Fibroblast of skin of left quadriceps (primary cell): ENCODE measurements around the gene POU4F3.
"Not testable (repeated sequence)": the region's sequence is repeated elsewhere in the genome, so short reads cannot be mapped to it uniquely, and the experiment has no call there.

ENCODE experiments used
- DNase-seq, 2 experiments: peaks; one replicate each; pipeline ENCODE4 v3.0.0-alpha.2; 2013; ENCODE audit warnings: low read depth in 2 of 2

Gene POU4F3, protein sequence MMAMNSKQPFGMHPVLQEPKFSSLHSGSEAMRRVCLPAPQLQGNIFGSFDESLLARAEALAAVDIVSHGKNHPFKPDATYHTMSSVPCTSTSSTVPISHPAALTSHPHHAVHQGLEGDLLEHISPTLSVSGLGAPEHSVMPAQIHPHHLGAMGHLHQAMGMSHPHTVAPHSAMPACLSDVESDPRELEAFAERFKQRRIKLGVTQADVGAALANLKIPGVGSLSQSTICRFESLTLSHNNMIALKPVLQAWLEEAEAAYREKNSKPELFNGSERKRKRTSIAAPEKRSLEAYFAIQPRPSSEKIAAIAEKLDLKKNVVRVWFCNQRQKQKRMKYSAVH

GRCh38 chr5:146338774-146339714 lies at the start of gene POU4F3:
Gene POU4F3, plus strand, starts transcription at chr5:146338839. Its CDS starts 274 bp downstream, at chr5:146339113.
- no peak for DNase-seq

DNA sequence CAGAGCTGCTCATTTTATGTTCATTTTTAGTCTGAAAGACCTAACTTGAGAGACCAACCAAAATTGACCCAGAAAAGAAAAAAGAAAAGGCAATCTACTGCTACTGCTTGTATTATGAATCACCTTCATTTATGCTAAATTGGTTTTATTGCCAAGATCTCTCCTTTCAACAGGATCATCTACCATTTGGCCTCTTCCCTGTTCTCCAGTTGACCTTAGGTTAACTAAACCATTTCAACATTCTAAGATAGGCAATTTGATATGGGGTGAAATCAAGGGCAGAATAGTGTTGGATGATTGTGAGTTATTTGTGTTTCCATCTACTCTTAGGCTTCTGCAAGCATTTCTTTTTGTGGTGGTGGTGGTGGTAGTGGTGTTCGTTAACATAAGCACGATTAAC lies 48.3 kb upstream of the POU4F3 start:
- DNase-seq: no peak

DNA sequence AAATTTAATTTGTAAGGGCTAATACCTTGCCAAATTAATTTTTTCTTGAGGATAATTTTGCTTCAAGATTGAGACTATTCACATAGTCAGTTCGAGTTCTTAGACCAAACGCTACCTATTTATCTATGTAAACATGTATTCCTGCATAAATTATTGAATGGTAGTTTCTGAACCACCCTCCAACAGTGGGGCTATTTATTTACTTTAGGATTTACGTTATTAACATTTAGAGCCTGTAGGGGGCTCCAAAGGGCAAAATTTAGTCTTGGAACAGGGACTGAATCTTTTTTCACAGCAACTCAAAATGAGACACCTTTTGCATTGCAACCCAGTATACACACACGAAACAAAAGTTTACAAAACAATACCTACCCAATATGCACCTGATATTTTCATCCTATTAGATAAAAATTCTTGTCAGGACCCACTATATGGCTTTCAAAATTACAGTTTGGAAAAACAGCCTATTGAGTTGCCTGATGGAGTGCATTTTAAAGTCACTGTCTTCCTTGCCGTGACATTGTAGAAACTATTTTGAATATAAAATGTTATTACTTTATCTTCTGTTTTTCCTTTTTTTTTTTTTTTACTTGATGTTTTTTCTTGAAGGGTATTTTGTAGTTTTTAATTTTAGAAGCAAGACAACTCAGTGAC lies 47.1 kb upstream of the POU4F3 start:
- peak; percentile 22 to 23 for DNase-seq

- no peak for DNase-seq
Observed at GRCh38 chr5:146296245-146296644, 42.4 kb upstream of the POU4F3 start.

DNA sequence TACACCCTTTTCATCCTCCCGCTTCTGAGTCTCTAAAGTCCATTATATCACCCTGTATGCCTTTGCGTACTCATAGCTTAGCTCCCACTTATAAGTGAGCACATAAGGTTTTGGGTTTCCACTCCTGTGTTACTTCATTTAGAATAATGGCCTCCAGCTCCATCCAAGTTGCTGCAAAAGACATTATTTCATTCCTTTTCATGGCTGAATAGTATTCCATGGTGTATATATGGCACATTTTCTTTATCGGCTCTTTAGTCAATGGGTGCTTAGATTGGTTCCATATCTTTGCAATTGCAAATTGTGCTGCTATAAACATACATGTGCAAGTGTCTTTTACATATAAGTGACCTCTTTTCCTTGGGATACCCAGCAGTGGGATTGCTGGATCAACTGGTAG lies 39.7 kb upstream of the POU4F3 start:
- not testable (repeated sequence) for DNase-seq

DNA sequence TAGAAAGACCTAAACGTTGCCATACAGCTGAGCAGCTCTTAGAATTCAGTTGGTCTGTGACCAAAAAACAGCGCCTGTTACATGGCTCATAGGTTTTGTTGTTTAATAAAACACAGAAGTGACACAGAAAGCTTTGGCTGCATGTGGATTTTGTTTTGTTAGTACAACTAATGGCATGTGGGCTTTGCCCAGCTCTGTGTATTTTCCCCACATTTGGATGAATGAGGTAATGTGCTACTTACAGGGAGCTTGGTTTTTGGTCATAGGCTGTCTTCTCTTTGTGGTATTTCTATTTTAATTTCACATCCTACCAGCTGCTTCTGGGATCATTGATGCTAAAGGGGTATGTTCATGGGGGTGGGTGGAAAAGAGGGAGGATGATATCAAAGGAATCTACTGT lies 37.0 kb upstream of the POU4F3 start:
- DNase-seq: no peak

GRCh38 chr5:146302406-146302805 lies 36.2 kb upstream of the POU4F3 start:
- no peak for DNase-seq

DNA sequence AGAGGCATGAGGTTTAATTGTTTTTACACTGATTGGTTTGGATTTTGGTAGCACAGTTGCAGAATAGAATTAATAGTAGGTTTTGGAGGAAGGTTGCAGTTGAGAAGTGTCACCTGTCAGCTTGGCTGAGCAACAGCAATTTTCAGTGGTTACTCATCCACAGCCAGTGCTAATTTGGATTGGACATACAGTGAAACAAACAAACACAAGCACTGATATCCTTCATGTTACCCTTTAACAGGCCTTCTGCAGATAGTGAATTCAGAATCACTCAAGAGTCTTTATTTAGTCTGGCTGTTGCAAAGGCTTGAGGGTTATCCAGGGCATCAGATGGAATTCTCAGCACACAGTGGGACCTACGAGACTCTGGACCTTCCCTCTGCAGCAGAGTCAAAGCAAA lies 31.8 kb upstream of the POU4F3 start:
- DNase-seq: no peak

- no peak for DNase-seq
Observed at GRCh38 chr5:146307796-146308195, 30.8 kb upstream of the POU4F3 start.

- no peak for DNase-seq
Observed at GRCh38 chr5:146310540-146310939, 28.1 kb upstream of the POU4F3 start.

GRCh38 chr5:146311278-146311677 lies 27.4 kb upstream of the POU4F3 start:
- no peak for DNase-seq

- DNase-seq: no peak
Observed at GRCh38 chr5:146313027-146313426, 25.6 kb upstream of the POU4F3 start.

- no peak for DNase-seq
Observed at GRCh38 chr5:146321571-146321970, 17.1 kb upstream of the POU4F3 start.

DNA sequence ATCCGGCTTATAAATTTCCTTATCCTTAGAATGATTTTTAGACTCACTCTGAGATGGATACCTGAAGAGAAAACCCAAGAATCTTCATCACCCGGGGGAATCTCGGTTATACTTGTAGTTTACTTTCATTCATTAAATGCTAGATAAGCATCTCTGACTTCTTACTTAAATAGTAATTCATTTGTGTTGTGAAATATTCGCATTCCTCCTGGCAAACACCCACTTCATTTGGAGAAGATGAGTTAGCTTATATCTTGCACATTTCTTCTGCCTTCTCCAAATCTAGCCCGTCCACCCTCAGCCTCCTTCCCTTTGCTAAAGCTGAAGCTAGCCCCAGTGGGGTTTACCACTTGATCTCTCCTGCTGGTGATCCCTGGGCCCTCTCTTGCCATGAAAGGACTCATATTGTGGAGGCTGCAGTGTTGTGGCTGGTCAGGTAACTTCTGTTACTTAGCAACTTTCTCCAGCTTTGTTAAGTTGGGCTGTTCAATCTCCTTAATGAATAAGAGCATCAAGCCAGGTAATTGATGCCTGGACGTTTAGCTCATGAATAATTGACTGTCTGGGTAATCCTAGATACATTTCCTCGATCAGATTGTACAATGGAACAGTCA lies 11.3 kb upstream of the POU4F3 start:
- DNase-seq: no peak

- DNase-seq: no peak
Observed at GRCh38 chr5:146327989-146328388, 10.7 kb upstream of the POU4F3 start.

GRCh38 chr5:146329697-146330096 lies 8.9 kb upstream of the POU4F3 start:
- DNase-seq: no peak

- no peak for DNase-seq
Observed at GRCh38 chr5:146331423-146331822, 7.2 kb upstream of the POU4F3 start.

DNA sequence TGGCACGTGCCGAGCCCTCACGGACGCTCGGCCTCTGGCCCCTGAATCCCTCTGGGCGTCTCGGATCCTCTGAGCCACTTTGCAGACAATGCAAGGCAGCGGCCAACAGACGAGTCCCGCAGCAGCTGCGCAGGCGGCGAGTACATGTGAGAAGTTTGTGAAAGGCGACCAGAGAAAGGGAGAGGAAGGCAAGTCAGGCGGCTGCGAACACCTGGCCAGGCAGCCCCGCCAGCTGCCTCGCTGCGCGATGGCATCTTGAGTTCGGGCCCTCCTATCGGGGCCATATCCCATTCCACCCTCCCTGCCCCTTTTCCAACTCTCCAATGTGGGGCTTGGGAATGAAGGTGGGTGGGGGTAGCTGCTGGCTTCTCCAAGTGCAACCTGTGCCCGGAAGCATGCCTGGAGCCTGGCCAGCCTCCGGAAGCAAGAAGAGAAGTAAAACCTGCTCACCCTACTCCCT lies 4.5 kb upstream of the POU4F3 start:
- DNase-seq: no peak

- no peak for DNase-seq
Observed at GRCh38 chr5:146336197-146336596, 2.4 kb upstream of the POU4F3 start.

DNA sequence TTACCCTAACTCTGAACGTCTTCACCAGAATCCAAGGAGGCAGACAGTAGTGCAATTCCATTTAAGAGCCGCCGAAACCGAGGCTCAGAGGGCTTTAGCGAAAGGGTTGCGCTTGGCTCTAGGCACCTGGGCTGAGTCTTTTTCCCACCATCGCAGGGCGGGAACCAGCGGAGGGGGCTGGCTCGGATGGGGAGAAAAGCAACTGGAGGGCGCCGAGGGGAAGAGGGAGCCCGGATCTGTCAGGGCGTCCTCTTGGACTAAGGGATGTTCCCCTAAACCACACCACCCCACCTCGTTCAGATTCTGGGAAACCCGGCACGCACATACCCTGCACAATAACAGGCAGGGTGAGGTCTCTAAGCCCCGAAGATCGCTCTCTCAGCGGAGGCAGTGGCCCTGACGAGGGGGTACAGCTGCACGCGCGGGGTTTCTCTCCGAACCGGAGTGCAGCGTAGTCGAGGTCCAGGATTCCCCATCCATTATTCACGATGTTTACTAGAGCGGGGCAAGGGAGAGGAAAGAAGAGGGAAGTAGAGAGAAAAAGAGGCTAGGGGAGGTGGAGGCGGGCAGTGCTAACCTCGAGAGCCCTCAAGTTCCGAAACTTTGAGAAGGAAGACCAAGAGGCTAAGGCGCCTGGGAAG lies 1.3 kb upstream of the POU4F3 start:
- no peak for DNase-seq

DNA sequence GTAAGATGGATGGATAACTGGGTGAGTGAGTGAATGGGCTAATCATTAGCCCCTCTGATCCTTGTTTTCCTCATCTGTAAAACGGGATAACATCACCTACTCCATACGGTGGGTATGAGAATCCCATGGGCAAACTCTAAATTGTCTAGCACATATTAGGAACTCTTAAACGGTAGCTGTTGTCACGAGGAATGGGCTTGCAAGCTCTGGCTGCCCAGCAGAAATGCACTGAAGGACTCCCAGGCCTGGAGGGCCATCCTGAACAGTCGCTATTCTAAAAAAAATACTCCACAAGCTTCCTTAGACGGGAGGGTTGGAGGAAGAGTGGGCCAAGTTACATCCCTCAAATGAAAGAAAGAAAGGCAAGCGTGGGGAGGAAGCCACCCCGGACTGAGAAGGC lies 711 bp upstream of the POU4F3 start:
- no peak for DNase-seq
